HCT116 (cell line): ENCODE measurements around the gene ALK. TPM values are rescaled to one million over a fixed set of nuclear protein-coding genes. Genes with fewer than 3 reads are reported as not detected.

Source experiments
- ATAC-seq: fragments of 200-7000 bp; cut with Tn5 transposase; 2 replicates; pipeline ENCODE4 v1.9.1; 2020; ENCODE audit warnings: mild to moderate bottlenecking, moderate library complexity
- BruUV-seq: library from RNA; stranded (reverse); fragments of 400-500 nt; replicated peaks from 2 replicates; lab custom pipeline; 2021; lab: Mats Ljungman, UMichigan
- CTCF ChIA-PET: fragments of 300-600 bp; sonication (Branson Sonifier 250); formaldehyde crosslinking; loops from one replicate; lab custom pipeline; 2021; ENCODE audit warnings: antibody characterized with exemption; lab: Charles Lee
- POLR2A ChIA-PET: fragments of 300-600, 350-600 bp; sonication (Branson Sonifier 250); formaldehyde crosslinking; loops from one replicate; lab custom pipeline; 2021; ENCODE audit warnings: antibody characterized with exemption; lab: Charles Lee
- RAD21 ChIA-PET, 2 experiments: fragments of 300-600 bp; sonication (Branson Sonifier 250); formaldehyde crosslinking; loops; one replicate each; lab custom pipeline; 2023; ENCODE audit warnings: low total read pairs in 2 of 2; ENCODE audit not compliant: uncharacterized antibody in 2 of 2, unreplicated experiment in 2 of 2, low non-redundant PET in 1 of 2; lab: Charles Lee
- DNase-seq: peaks from one replicate; pipeline ENCODE4 v3.0.0-alpha.2; 2010; ENCODE audit warnings: low read depth, low spot score
- H2AFZ ChIP-seq: fragments of 200-600 bp; shearing (Covaris generic), sonication (generic); 2 replicates; pipeline ENCODE4 v1.6.1; 2017; ENCODE audit warnings: low read depth, mixed run types, mixed read lengths, antibody characterized with exemption, low read length; ENCODE audit not compliant: poor library complexity, severe bottlenecking
- H3K27ac ChIP-seq: 2 replicates; pipeline ENCODE4 v1.5.1; 2012; ENCODE audit warnings: low read depth, low read length
- H3K27me3 ChIP-seq: fragments of 200-600 bp; sonication (generic); 2 replicates; pipeline ENCODE4 v1.6.1; 2016; ENCODE audit warnings: mixed run types, low read length, mixed read lengths; ENCODE audit not compliant: insufficient read depth
- H3K36me3 ChIP-seq, 2 experiments: fragments of 200-500 bp in 1 of 2; fragments of 200-600 bp in 1 of 2; sonication (Bioruptor generic) in 1 of 2; sonication (generic) in 1 of 2; 2 replicates each; pipeline versions ENCODE4 v1.5.1 to v1.6.1; 2014 to 2016; ENCODE audit warnings: low read length in 2 of 2, inconsistent platforms in 1 of 2, mixed read lengths in 1 of 2, mixed run types in 1 of 2; ENCODE audit not compliant: insufficient read depth in 2 of 2, control insufficient read depth in 1 of 2
- H3K4me1 ChIP-seq, 2 experiments: fragments of 200-600 bp in 1 of 2; sonication (generic) in 1 of 2; 2 replicates each; pipeline versions ENCODE4 v1.5.1 to v1.6.1; 2012 to 2017; ENCODE audit warnings: low read length in 2 of 2, inconsistent platforms in 1 of 2, mild to moderate bottlenecking in 1 of 2, mixed read lengths in 1 of 2, mixed run types in 1 of 2, moderate library complexity in 1 of 2; ENCODE audit not compliant: insufficient read depth in 2 of 2, control insufficient read depth in 1 of 2
- H3K4me2 ChIP-seq: fragments of 200-600 bp; sonication (generic); 2 replicates; pipeline ENCODE4 v1.6.1; 2017; ENCODE audit warnings: mixed run types, low read length, mixed read lengths
- H3K4me3 ChIP-seq, 2 experiments: fragments of 200-600 bp in 1 of 2; sonication (generic) in 1 of 2; replicated peaks in 1 of 2; 2 replicates each; pipeline ENCODE4 v1.5.1; 2011 to 2016; ENCODE audit warnings: low read length in 2 of 2, control low read depth in 1 of 2, low read depth in 1 of 2, mild to moderate bottlenecking in 1 of 2, mixed read lengths in 1 of 2, mixed run types in 1 of 2
- H3K79me2 ChIP-seq: fragments of 200-600 bp; sonication (generic); 2 replicates; pipeline ENCODE4 v1.6.1; 2017; ENCODE audit warnings: mild to moderate bottlenecking, mixed run types, low read length, moderate library complexity, mixed read lengths; ENCODE audit not compliant: insufficient read depth
- H3K9ac ChIP-seq: fragments of 200-600 bp; sonication (generic); 2 replicates; pipeline ENCODE4 v1.6.1; 2016; ENCODE audit warnings: low read length, mixed read lengths
- H3K9me2 ChIP-seq: fragments of 200-600 bp; sonication (generic), shearing (Covaris generic); 2 replicates; pipeline ENCODE4 v1.6.1; 2017; ENCODE audit warnings: mixed run types, mild to moderate bottlenecking, moderate library complexity; ENCODE audit not compliant: insufficient read depth
- H3K9me3 ChIP-seq, 2 experiments: fragments of 200-500 bp in 1 of 2; fragments of 200-600 bp in 1 of 2; sonication (Bioruptor generic) in 1 of 2; sonication (generic) in 1 of 2; 2 replicates each; pipeline ENCODE4 v1.6.1; 2014 to 2017; ENCODE audit warnings: low read length in 2 of 2, mixed read lengths in 2 of 2, inconsistent platforms in 1 of 2, low read depth in 1 of 2, mild to moderate bottlenecking in 1 of 2, mixed run types in 1 of 2, moderate library complexity in 1 of 2; ENCODE audit not compliant: control insufficient read depth in 1 of 2, insufficient read depth in 1 of 2
- H4K20me1 ChIP-seq: fragments of 200-600 bp; sonication (generic), shearing (Covaris generic); 2 replicates; pipeline ENCODE4 v1.6.1; 2017; ENCODE audit warnings: mixed run types, mild to moderate bottlenecking, moderate library complexity; ENCODE audit not compliant: insufficient read depth
- ATF3 ChIP-seq: IDR thresholded peaks from 2 replicates; pipeline ENCODE4 v1.6.1; 2012
- CBX3 ChIP-seq: IDR thresholded peaks from 2 replicates; pipeline ENCODE4 v1.6.1; 2012; ENCODE audit warnings: low read depth
- CEBPB ChIP-seq: IDR thresholded peaks from 2 replicates; pipeline ENCODE4 v1.6.1; 2012; ENCODE audit warnings: low read depth
- CTCF ChIP-seq, 3 experiments: fragments of 200-600 bp in 1 of 3; sonication (generic) in 1 of 3; IDR thresholded peaks in 2 of 3; conservative IDR thresholded peaks in 1 of 3; 2 replicates each; pipeline ENCODE4 v1.5.1; 2012 to 2017; ENCODE audit warnings: low read depth in 2 of 3, low read length in 2 of 3, antibody characterized with exemption in 1 of 3, borderline replicate concordance in 1 of 3, control low read depth in 1 of 3, mild to moderate bottlenecking in 1 of 3, mixed read lengths in 1 of 3, mixed run types in 1 of 3, moderate library complexity in 1 of 3; ENCODE audit not compliant: insufficient read depth in 1 of 3
- EGR1 ChIP-seq: IDR thresholded peaks from 2 replicates; pipeline ENCODE4 v1.6.1; 2012; ENCODE audit warnings: low read depth
- ELF1 ChIP-seq: IDR thresholded peaks from 2 replicates; pipeline ENCODE4 v1.6.1; 2012; ENCODE audit warnings: low read depth, borderline replicate concordance
- EZH2 ChIP-seq: fragments of 200-600 bp; sonication (generic); IDR thresholded peaks from 2 replicates; pipeline ENCODE4 v1.6.1; 2017; ENCODE audit warnings: antibody characterized with exemption, mixed run types
- EZH2phosphoT487 ChIP-seq: fragments of 200-600 bp; IDR thresholded peaks from 2 replicates; pipeline ENCODE4 v1.6.1; 2018; ENCODE audit warnings: antibody characterized with exemption, borderline replicate concordance
- FOSL1 ChIP-seq: IDR thresholded peaks from 2 replicates; pipeline ENCODE4 v1.6.1; 2012; ENCODE audit warnings: low read depth
- JUND ChIP-seq: IDR thresholded peaks from 2 replicates; pipeline ENCODE4 v1.6.1; 2012
- POLR2A ChIP-seq: IDR thresholded peaks from 2 replicates; pipeline ENCODE4 v1.7.0; 2011; ENCODE audit warnings: borderline replicate concordance; ENCODE audit not compliant: insufficient read depth, insufficient read length; ENCODE audit errors: extremely low read depth
- RAD21 ChIP-seq: IDR thresholded peaks from 2 replicates; pipeline ENCODE4 v1.6.1; 2012; ENCODE audit warnings: low read depth, mild to moderate bottlenecking
- REST ChIP-seq: IDR thresholded peaks from 2 replicates; pipeline ENCODE4 v1.6.1; 2012; ENCODE audit warnings: low read depth
- SP1 ChIP-seq: IDR thresholded peaks from 2 replicates; pipeline ENCODE4 v1.6.1; 2012; ENCODE audit warnings: low read depth
- SRF ChIP-seq: IDR thresholded peaks from 2 replicates; pipeline ENCODE4 v1.6.1; 2012; ENCODE audit warnings: low read depth
- TCF7L2 ChIP-seq: IDR thresholded peaks from 2 replicates; pipeline ENCODE4 v1.7.0; 2011; ENCODE audit warnings: borderline replicate concordance, inconsistent platforms; ENCODE audit not compliant: insufficient read depth, insufficient read length; ENCODE audit errors: extremely low read depth
- YY1 ChIP-seq: IDR thresholded peaks from 2 replicates; pipeline ENCODE4 v1.6.1; 2011; ENCODE audit warnings: low read length, low read depth, moderate library complexity, mild to moderate bottlenecking; ENCODE audit not compliant: insufficient replicate concordance; ENCODE audit errors: extremely low read depth
- ZBTB33 ChIP-seq: IDR thresholded peaks from 2 replicates; pipeline ENCODE4 v1.6.1; 2011; ENCODE audit warnings: mild to moderate bottlenecking, low read length, moderate library complexity; ENCODE audit not compliant: insufficient replicate concordance; ENCODE audit errors: extremely low read depth
- ZFX ChIP-seq: fragments of 450-650 bp; IDR thresholded peaks from 2 replicates; pipeline ENCODE4 v1.6.1; 2017
- ZNF274 ChIP-seq: fragments of 200-500 bp; sonication (Bioruptor generic); IDR thresholded peaks from 2 replicates; pipeline ENCODE4 v1.6.1; 2014; ENCODE audit warnings: mild to moderate bottlenecking, low read depth, low read length, inconsistent platforms
- intact Hi-C: fragments of 100-400 bp; cut with micrococcal nuclease; formaldehyde crosslinking; loops from 2 replicates; pipeline ENCODE4 v1.10.0; 2022
- total RNA-seq: library from RNA; stranded (reverse); gene quantifications from one replicate; pipeline ENCODE4 v1.2.1, GENCODE V29; 2021; ENCODE audit not compliant: unreplicated experiment

ALK gene
- total RNA-seq, 1 experiment from 2014 or later = not detected

- POLR2A ChIA-PET = interaction anchor here (0.9 kb wide), 1 partner anchor 30 kb away, joined by 3 read pairs; no protein-coding TSS in a partner anchor
- no TSS peak for BruUV-seq
- peaks cover 57% of the 10 kb centered on the region for H3K27me3 ChIP-seq
- H3K9me3 ChIP-seq = no peaks in the 10 kb centered on the region
- ATAC-seq (peak; percentile 88), DNase-seq (peak; percentile 99)
- H2AFZ ChIP-seq = no peak overlapping the region
- H3K4me1 ChIP-seq = peaks cover 21 to 39% of the 10 kb centered on the region in 2 experiments
- H3K4me3 ChIP-seq = no peak overlapping the region
- intact Hi-C loops = no loop called here
- H3K4me2 ChIP-seq = peak overlapping the region; percentile 59
- H3K9ac ChIP-seq = no peak overlapping the region
- RAD21 ChIA-PET = no interaction called here
- no peaks in the 10 kb centered on the region for H4K20me1 ChIP-seq
- no peaks in the 10 kb centered on the region for H3K79me2 ChIP-seq
- H3K27ac ChIP-seq = peak overlapping the region; percentile 9; the same call in 1 of the 2 replicates
- CTCF ChIA-PET = interaction anchor here (1.4 kb wide), 1 partner anchor 439 kb away, joined by 4 read pairs; no protein-coding TSS in a partner anchor
- no peaks in the 10 kb centered on the region for H3K9me2 ChIP-seq
- H3K36me3 ChIP-seq = no peaks in the 10 kb centered on the region
- TF ChIP-seq CEBPB = peak; percentile 86; the same call in 1 of the 2 replicates
- peak; percentile 78 for TF ChIP-seq ZBTB33
- no peak for TF ChIP-seq ELF1
- TF ChIP-seq EZH2phosphoT487 = no peak
- TF ChIP-seq TCF7L2 = peak; percentile 93
- no peak for TF ChIP-seq ZNF274
- TF ChIP-seq CTCF (IDR thresholded peaks at IDR 0.05 in 2 of 3, conservative IDR thresholded peaks at IDR 0.05 in 1 of 3; ENCODE audit: borderline replicate concordance in 1 of 3, insufficient read depth in 1 of 3, low read depth in 2 of 3, low read length in 2 of 3) = no peak
- peak; percentile 63; the same call in 1 of the 2 replicates for TF ChIP-seq ATF3
- no peak for TF ChIP-seq POLR2A
- TF ChIP-seq YY1 = no peak
- no peak for TF ChIP-seq EZH2
- no peak for TF ChIP-seq REST
- peak; percentile 65; the same call in 1 of the 2 replicates for TF ChIP-seq EGR1
- TF ChIP-seq ZFX = no peak
- TF ChIP-seq SRF = peak; percentile 84
- peak; percentile 98 for TF ChIP-seq JUND
- peak; percentile 96 for TF ChIP-seq SP1
- peak; percentile 93; the same call in 1 of the 2 replicates for TF ChIP-seq CBX3
- no peak for TF ChIP-seq RAD21
- TF ChIP-seq FOSL1 = peak; percentile 99
These were observed 173.5 kb downstream of the ALK start for GRCh38 chr2:29747786-29748470.
